Globus pallidus (tissue), 1 donor: ENCODE results near the gene CDC37.

Source experiments
- DNase-seq: peaks from one replicate; pipeline ENCODE4 v3.0.0-alpha.2; 2015; ENCODE audit warnings: low spot score

Gene CDC37

GRCh38 chr19:10403137-10404021, at the start of gene CDC37:
Gene CDC37, minus strand, starts transcription at chr19:10403542. Its CDS starts 63 bp downstream, at chr19:10403479.
- peak; percentile 93 for DNase-seq

- DNase-seq: no peak
These were observed 47.7 kb upstream of the CDC37 start for GRCh38 chr19:10450853-10451609.

GRCh38 chr19:10450191-10450852, 47.0 kb upstream of the CDC37 start:
- no peak for DNase-seq

GRCh38 chr19:10449037-10449436, 45.7 kb upstream of the CDC37 start:
- no peak for DNase-seq

- no peak for DNase-seq
These were observed 39.4 kb upstream of the CDC37 start for GRCh38 chr19:10442698-10443097.

GRCh38 chr19:10439588-10439987, 36.2 kb upstream of the CDC37 start:
- no peak for DNase-seq

- no peak for DNase-seq
These were observed 29.8 kb upstream of the CDC37 start for GRCh38 chr19:10433131-10433536.

- DNase-seq: no peak
These were observed 29.4 kb upstream of the CDC37 start for GRCh38 chr19:10432736-10433130.

- DNase-seq: no peak
These were observed 28.8 kb upstream of the CDC37 start for GRCh38 chr19:10431943-10432735.

GRCh38 chr19:10431254-10431942, 28.1 kb upstream of the CDC37 start:
- no peak for DNase-seq

- no peak for DNase-seq
These were observed 27.3 kb upstream of the CDC37 start for GRCh38 chr19:10430505-10431253.

GRCh38 chr19:10428996-10429381, 25.6 kb upstream of the CDC37 start:
- DNase-seq: no peak

GRCh38 chr19:10427169-10427568, 23.8 kb upstream of the CDC37 start:
- no peak for DNase-seq

GRCh38 chr19:10424011-10424637, 20.8 kb upstream of the CDC37 start:
- no peak for DNase-seq

- DNase-seq: no peak
These were observed 19.5 kb upstream of the CDC37 start for GRCh38 chr19:10422846-10423245.

GRCh38 chr19:10422046-10422461, 18.7 kb upstream of the CDC37 start:
- no peak for DNase-seq

- no peak for DNase-seq
These were observed 18.1 kb upstream of the CDC37 start for GRCh38 chr19:10421240-10422045.

GRCh38 chr19:10420444-10421239, 17.3 kb upstream of the CDC37 start, which contains the start of gene PDE4A:
Gene PDE4A, plus strand, starts transcription at chr19:10420538. Its CDS starts 227 bp downstream, at chr19:10420765.
- DNase-seq: no peak
